Cardiac atrium fibroblast (primary cell): ENCODE results near the gene RSL1D1. TPM values are rescaled to one million over a fixed set of nuclear protein-coding genes. Genes with fewer than 3 reads are reported as not detected.

Experiments used
- total RNA-seq: library from RNA; depleted of rRNA; stranded (reverse); fragments of >200 nt; gene quantifications from 2 replicates; pipeline ENCODE4 v1.2.3, GENCODE V29; 2015

RSL1D1 gene
- 101 and 107 TPM in 2 replicates for total RNA-seq

DNA sequence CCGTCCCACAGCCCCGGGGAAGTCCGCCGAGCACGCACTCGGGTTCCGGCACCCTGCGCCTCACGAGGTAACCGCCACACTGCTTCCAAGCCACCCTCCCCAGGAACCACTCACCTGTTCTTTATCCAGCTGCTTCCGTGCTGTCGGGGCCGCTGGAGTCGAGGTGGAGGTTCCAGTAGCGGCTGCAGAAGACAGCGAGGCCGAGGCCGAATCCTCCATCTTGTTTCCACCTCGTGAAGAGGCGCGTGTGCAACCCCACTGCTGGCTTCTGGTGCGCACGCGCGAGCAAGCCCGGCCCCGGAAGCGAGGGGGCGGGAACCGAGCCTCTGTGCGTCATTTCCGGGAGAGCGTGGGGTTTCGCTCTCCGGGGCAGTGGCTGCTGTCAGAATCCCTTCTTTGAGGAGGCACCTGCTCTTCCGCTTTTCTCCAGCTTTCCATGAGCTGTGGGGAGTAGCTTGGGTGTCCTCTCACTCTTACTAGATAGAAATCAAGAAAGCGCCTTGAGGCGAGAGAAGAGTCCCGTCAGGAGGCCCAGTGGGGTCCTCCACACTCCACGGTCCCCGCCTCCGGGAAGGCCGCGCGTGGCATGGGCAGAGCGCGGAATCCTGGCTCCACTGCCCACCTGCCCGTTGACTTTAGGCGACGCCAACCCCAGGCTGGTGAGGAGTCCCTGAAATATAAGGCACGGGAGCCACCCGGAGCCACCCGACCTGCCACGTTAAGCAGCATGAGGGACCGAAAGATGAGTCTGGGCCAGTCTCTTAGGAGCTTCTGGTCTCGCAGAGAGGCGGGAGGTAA lies at the start of gene RSL1D1:
Gene RSL1D1 (minus strand): TSS at position 249 of the 798 bp plus-strand sequence. CDS start 30 bp downstream, at position 219.

GRCh38 chr16:11797166-11797956 lies 54.0 kb downstream of the RSL1D1 start, which contains the start of gene ZC3H7A:
TSS of gene ZC3H7A (minus strand) at chr16:11797258. CDS start at chr16:11782354, 14,904 bp downstream.

Other genes with a start within 250 kb of the RSL1D1 start
- 4.9 and 11.3 TPM in 2 replicates for gene SNN, start 183.1 kb downstream of the RSL1D1 start, total RNA-seq
- 29.2 and 55.2 TPM in 2 replicates for gene TXNDC11, start 108.7 kb downstream of the RSL1D1 start, total RNA-seq
- 35.8 and 41.9 TPM in 2 replicates for gene ZC3H7A, start 54.3 kb downstream of the RSL1D1 start, total RNA-seq
- gene GSPT1, start 64.4 kb upstream of the RSL1D1 start, total RNA-seq: 65.3 and 75.6 TPM in 2 replicates
- 2.9 and 4.4 TPM in 2 replicates for gene NPIPB2, start 90.5 kb upstream of the RSL1D1 start, total RNA-seq
- not detected in 2 replicates for gene TNFRSF17, start 113.7 kb upstream of the RSL1D1 start, total RNA-seq
- 4.2 and 9.4 TPM in 2 replicates for gene SNX29, start 125.2 kb upstream of the RSL1D1 start, total RNA-seq